OCI-LY1 (cell line): ENCODE results near the gene SAT1.

ENCODE experiments used
- H2AFZ ChIP-seq: fragments of 200-600 bp; sonication (generic), shearing (Covaris generic); 2 replicates; pipeline ENCODE4 v1.6.0; 2014; ENCODE audit warnings: antibody characterized with exemption, mild to moderate bottlenecking, low read length
- H3F3A ChIP-seq: fragments of 200-600 bp; sonication (generic), shearing (Covaris generic); 2 replicates; pipeline ENCODE4 v1.6.0; 2014; ENCODE audit warnings: mild to moderate bottlenecking, antibody characterized with exemption, low read length, moderate library complexity; ENCODE audit not compliant: insufficient read depth
- H3K27ac ChIP-seq: fragments of 200-600 bp; sonication (generic); 2 replicates; pipeline ENCODE4 v1.5.1; 2014; ENCODE audit warnings: low read length, mixed run types, mild to moderate bottlenecking, low read depth; ENCODE audit not compliant: poor library complexity, severe bottlenecking
- H3K27me3 ChIP-seq: fragments of 200-600 bp; sonication (generic); 2 replicates; pipeline ENCODE4 v1.6.0; 2014; ENCODE audit warnings: antibody characterized with exemption, mild to moderate bottlenecking, low read length, moderate library complexity; ENCODE audit not compliant: insufficient read depth
- H3K36me3 ChIP-seq: fragments of 200-600 bp; sonication (generic); 2 replicates; pipeline ENCODE4 v1.6.1; 2014; ENCODE audit warnings: mild to moderate bottlenecking, antibody characterized with exemption, low read length, moderate library complexity, mixed read lengths; ENCODE audit not compliant: insufficient read depth
- H3K4me1 ChIP-seq: fragments of 200-600 bp; sonication (generic); 2 replicates; pipeline ENCODE4 v1.5.1; 2014; ENCODE audit warnings: mild to moderate bottlenecking, low read length, moderate library complexity; ENCODE audit not compliant: insufficient read depth, severe bottlenecking
- H3K4me2 ChIP-seq: fragments of 200-600 bp; sonication (generic), shearing (Covaris generic); 2 replicates; pipeline ENCODE4 v1.6.1; 2014; ENCODE audit warnings: low read length
- H3K4me3 ChIP-seq: fragments of 200-600 bp; sonication (generic); 2 replicates; pipeline ENCODE4 v1.5.1; 2014; ENCODE audit warnings: low read length, low read depth, mild to moderate bottlenecking, mixed read lengths; ENCODE audit not compliant: poor library complexity, severe bottlenecking
- H3K79me2 ChIP-seq: fragments of 200-600 bp; shearing (Covaris generic); 2 replicates; pipeline ENCODE4 v1.6.1; 2016; ENCODE audit warnings: mixed run types, low read length, mixed read lengths; ENCODE audit not compliant: insufficient read depth
- H3K9ac ChIP-seq: fragments of 200-600 bp; sonication (generic), shearing (Covaris generic); 2 replicates; pipeline ENCODE4 v1.6.1; 2014; ENCODE audit warnings: mild to moderate bottlenecking, low read length, mixed read lengths
- H3K9me2 ChIP-seq: fragments of 200-600 bp; sonication (generic), shearing (Covaris generic); 2 replicates; pipeline ENCODE4 v1.6.1; 2014; ENCODE audit warnings: low read depth, mild to moderate bottlenecking, low read length, mixed read lengths
- H3K9me3 ChIP-seq: fragments of 200-600 bp; shearing (Covaris generic); 2 replicates; pipeline ENCODE4 v1.6.1; 2014; ENCODE audit warnings: low read length, mixed read lengths
- H4K20me1 ChIP-seq: fragments of 200-600 bp; sonication (generic), shearing (Covaris generic); 2 replicates; pipeline ENCODE4 v1.6.0; 2016; ENCODE audit warnings: mild to moderate bottlenecking, low read length; ENCODE audit not compliant: insufficient read depth
- CTCF ChIP-seq: fragments of 200-600 bp; sonication (generic), shearing (Covaris generic); IDR thresholded peaks from 2 replicates; pipeline ENCODE4 v1.5.1; 2017; ENCODE audit warnings: mild to moderate bottlenecking, antibody characterized with exemption, low read length, moderate library complexity, mixed read lengths
- EZH2 ChIP-seq: fragments of 200-600 bp; sonication (generic), shearing (Covaris generic); IDR thresholded peaks from 2 replicates; pipeline ENCODE4 v1.8.0; 2017; ENCODE audit warnings: borderline replicate concordance, mixed run types, mild to moderate bottlenecking, antibody characterized with exemption, low read length, moderate library complexity, mixed read lengths

Gene SAT1

GRCh38 chrX:23797371-23798128 is 14.6 kb downstream of the SAT1 start:
- H3K9ac ChIP-seq: no peak overlapping the region
- H3F3A ChIP-seq: no peaks in the 10 kb centered on the region
- H3K4me3 ChIP-seq: no peak overlapping the region
- TF ChIP-seq CTCF (no peak), EZH2 (no peak)
- no peaks in the 10 kb centered on the region for H3K9me2 ChIP-seq
- H3K27me3 ChIP-seq: no peaks in the 10 kb centered on the region
- no peaks in the 10 kb centered on the region for H3K36me3 ChIP-seq
- H4K20me1 ChIP-seq: no peaks in the 10 kb centered on the region
- no peak overlapping the region for H3K27ac ChIP-seq
- H3K4me2 ChIP-seq: no peak overlapping the region
- peaks cover 5% of the 10 kb centered on the region for H3K4me1 ChIP-seq
- H3K9me3 ChIP-seq: no peaks in the 10 kb centered on the region
- no peaks in the 10 kb centered on the region for H3K79me2 ChIP-seq
- no peak overlapping the region for H2AFZ ChIP-seq

- Histone ChIP-seq H3K4me3 (no peak overlapping the region), H3K27me3 (no peaks in the 10 kb centered on the region), H3K36me3 (no peaks in the 10 kb centered on the region), H3F3A (no peaks in the 10 kb centered on the region), H3K9ac (no peak overlapping the region), H3K9me3 (no peaks in the 10 kb centered on the region), H3K4me2 (no peak overlapping the region), H2AFZ (no peak overlapping the region), H3K27ac (no peak overlapping the region), H3K79me2 (no peaks in the 10 kb centered on the region), H3K9me2 (no peaks in the 10 kb centered on the region), H4K20me1 (no peaks in the 10 kb centered on the region), H3K4me1 (peaks cover 25% of the 10 kb centered on the region)
- TF ChIP-seq CTCF (no peak), EZH2 (no peak)
Measured at GRCh38 chrX:23799469-23800065, 16.6 kb downstream of the SAT1 start.

GRCh38 chrX:23802431-23802830 is 19.5 kb downstream of the SAT1 start:
- Histone ChIP-seq H3K36me3 (no peaks in the 10 kb centered on the region), H3K9ac (no peak overlapping the region), H3K27ac (peak overlapping the region; percentile 77), H3K9me3 (no peaks in the 10 kb centered on the region), H4K20me1 (no peaks in the 10 kb centered on the region), H3K4me3 (no peak overlapping the region), H2AFZ (no peak overlapping the region), H3K79me2 (no peaks in the 10 kb centered on the region), H3K4me1 (peaks cover 33% of the 10 kb centered on the region), H3K9me2 (no peaks in the 10 kb centered on the region), H3F3A (no peaks in the 10 kb centered on the region), H3K4me2 (peak overlapping the region; percentile 39), H3K27me3 (no peaks in the 10 kb centered on the region)
- TF ChIP-seq EZH2: no peak
- TF ChIP-seq CTCF: no peak
